Lower leg skin (tissue), 3 donors: ENCODE results near the gene IKBKG.

Source experiments
- CTCF ChIP-seq, 3 donors: fragments of 450-650 bp; IDR thresholded peaks; one replicate each; pipeline ENCODE4 v1.5.1; 2016; ENCODE audit warnings: antibody characterized with exemption in 3 of 3, mild to moderate bottlenecking in 3 of 3, moderate library complexity in 2 of 3
- POLR2A ChIP-seq, 2 donors: fragments of 450-650 bp; IDR thresholded peaks; one replicate each; pipeline ENCODE4 v1.6.1; 2016 to 2017; ENCODE audit warnings: antibody characterized with exemption in 2 of 2, mild to moderate bottlenecking in 1 of 2, moderate library complexity in 1 of 2

- TF ChIP-seq CTCF (IDR thresholded peaks at IDR 0.05) = no peak
- TF ChIP-seq POLR2A (IDR thresholded peaks at IDR 0.05) = no peak
Observed at GRCh38 chrX:154599531-154599930, 52.1 kb downstream of the IKBKG start.
